ENCODE data around the gene SMAD5. TPM values are rescaled to one million over a fixed set of nuclear protein-coding genes. Genes with fewer than 3 reads are reported as not detected.

The SMAD5 gene
- total RNA-seq (ENCODE audit: low replicate concordance) = 88.7 and 590 TPM in 2 replicates

- no peak for TF ChIP-seq CTCF (IDR thresholded peaks at IDR 0.05; ENCODE audit: insufficient read depth, low read length)
- DNase-seq (ENCODE audit: low read depth) = peak; percentile 94
- H3K4me3 ChIP-seq (ENCODE audit: low read depth, low read length) = peak within 1 kb of the TSS; percentile 87
Measured at GRCh38 chr5:136132557-136133221, at the start of gene SMAD5. SMAD5 (plus strand) TSS chr5:136132845; CDS start chr5:136153761, 20,916 bp downstream.

GRCh38 chr5:136084698-136085097, 47.9 kb upstream of the SMAD5 start:
- TF ChIP-seq CTCF (IDR thresholded peaks at IDR 0.05; ENCODE audit: insufficient read depth, low read length) = no peak
- peak; percentile 76 for DNase-seq (ENCODE audit: low read depth)
- no peak overlapping the region for H3K4me3 ChIP-seq (ENCODE audit: low read depth, low read length)

- no peak for TF ChIP-seq CTCF (IDR thresholded peaks at IDR 0.05; ENCODE audit: insufficient read depth, low read length)
- H3K4me3 ChIP-seq (ENCODE audit: low read depth, low read length) = no peak overlapping the region
- peak; percentile 54 for DNase-seq (ENCODE audit: low read depth)
Measured at GRCh38 chr5:136086783-136087566, 45.7 kb upstream of the SMAD5 start.

DNA sequence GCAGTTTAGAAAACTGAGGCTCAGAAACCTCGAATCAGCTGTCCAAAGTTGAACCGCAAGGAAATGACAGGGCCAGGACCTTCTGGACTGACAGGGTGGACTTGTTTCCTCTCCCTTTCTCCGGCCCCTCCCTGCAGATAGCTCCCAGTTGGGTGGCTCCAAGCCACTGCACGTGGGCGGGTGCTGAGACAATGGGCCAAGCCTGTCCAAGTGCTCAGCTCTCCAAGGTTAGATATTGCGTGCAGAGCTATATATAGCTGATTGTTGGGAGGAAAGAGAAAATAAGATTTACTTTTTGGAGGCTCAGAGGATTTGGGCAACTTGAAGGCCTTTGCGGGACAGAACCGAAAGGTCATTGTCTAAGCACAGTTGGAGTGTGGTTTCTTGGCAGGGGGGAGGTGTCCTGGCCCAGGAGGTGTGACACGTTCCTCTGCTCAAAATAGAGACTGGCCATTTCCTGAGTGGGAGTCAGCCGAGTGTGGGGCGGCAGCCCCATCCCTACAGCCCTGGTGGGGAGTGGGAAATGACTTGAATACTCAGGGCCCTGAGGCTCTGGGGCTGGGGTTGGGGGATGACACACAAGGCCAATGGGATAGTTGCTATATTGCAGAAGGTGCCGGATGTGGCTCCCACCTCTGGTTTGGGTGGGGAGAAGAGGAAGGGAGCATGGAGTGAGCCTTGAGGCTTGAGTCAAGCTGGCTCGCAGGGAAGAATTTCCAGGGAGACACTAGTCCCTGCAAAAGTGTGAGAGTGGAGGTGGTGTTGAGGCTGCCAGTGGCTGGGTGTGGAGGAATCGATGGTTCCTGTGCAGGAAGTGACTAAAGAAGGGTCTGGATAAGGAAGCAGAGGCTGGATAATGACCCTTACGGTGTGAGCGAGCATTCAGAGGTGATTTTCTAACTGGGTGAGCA, 44.4 kb upstream of the SMAD5 start:
- H3K4me3 ChIP-seq (ENCODE audit: low read depth, low read length) = no peak overlapping the region
- TF ChIP-seq CTCF (IDR thresholded peaks at IDR 0.05; ENCODE audit: insufficient read depth, low read length) = no peak
- DNase-seq (ENCODE audit: low read depth) = peak; percentile 95

- no peak for TF ChIP-seq CTCF (IDR thresholded peaks at IDR 0.05; ENCODE audit: insufficient read depth, low read length)
- no peak for DNase-seq (ENCODE audit: low read depth)
Measured at GRCh38 chr5:136089791-136090190, 42.9 kb upstream of the SMAD5 start.

GRCh38 chr5:136090319-136090718, 42.3 kb upstream of the SMAD5 start:
- no peak for DNase-seq (ENCODE audit: low read depth)
- no peak overlapping the region for H3K4me3 ChIP-seq (ENCODE audit: low read depth, low read length)
- TF ChIP-seq CTCF (IDR thresholded peaks at IDR 0.05; ENCODE audit: insufficient read depth, low read length) = no peak

More at GRCh38 chr5:136089791-136090190, 42.9 kb upstream of the SMAD5 start:
- no peak overlapping the region for H3K4me3 ChIP-seq (ENCODE audit: low read depth, low read length)

Measured in fibroblast of the aortic adventitia (primary cell).